ENCODE measurements around the gene UBE2V1. TPM values are rescaled to one million over a fixed set of nuclear protein-coding genes. Genes with fewer than 3 reads are reported as not detected.
A peak's percentile ranks its signal among the peaks of the same experiment; 100 is the strongest.

The UBE2V1 gene
- total and polyA plus RNA-seq, 2 donors from 2014 or later: 99.1 to 105 TPM

GRCh38 chr20:50153500-50154377 is 40.8 kb upstream of the UBE2V1 start, which contains the start of gene PEDS1:
TSS of gene PEDS1 (minus strand) at chr20:50153723. CDS start at chr20:50153637, 86 bp downstream.
- Histone ChIP-seq H3K4me3 (ENCODE audit: low read length in 3 of 3) (peak within 1 kb of the TSS; percentile 52 to 86 (median 76)), H3K27me3 (ENCODE audit: control insufficient read depth, insufficient read depth, low read length) (no peaks in the 10 kb centered on the region), H3K27ac (ENCODE audit: low read depth in 2 of 2, low read length in 2 of 2) (peak within 1 kb of the TSS; percentile 69 to 74), H3K36me3 (ENCODE audit: control insufficient read depth in 2 of 3, insufficient read depth in 3 of 3, low read length in 3 of 3) (no peaks in the 10 kb centered on the region), H3K9me3 (ENCODE audit: control insufficient read depth in 2 of 3, insufficient read depth in 1 of 3, low read length in 3 of 3) (no peaks in the 10 kb centered on the region), H3K9ac (ENCODE audit: low read length in 3 of 3) (peak within 1 kb of the TSS; percentile 26 to 97 (median 81)), H3K4me1 (ENCODE audit: control insufficient read depth in 2 of 3, insufficient read depth in 2 of 3, low read depth in 1 of 3, low read length in 3 of 3) (peaks cover 4 to 27% (median 12%) of the 10 kb centered on the region in 3 donors)
- no peak for FAIRE-seq
- no peak for TF ChIP-seq CTCF (IDR thresholded peaks at IDR 0.05; ENCODE audit: borderline replicate concordance, extremely low read depth, insufficient read depth)
- peak; percentile 92 to 97 (median 95) for DNase-seq
- intact Hi-C loops (cut with DNase I): no loop called here

- H3K9me3 ChIP-seq (ENCODE audit: control insufficient read depth in 2 of 3, insufficient read depth in 1 of 3, low read length in 3 of 3): no peaks in the 10 kb centered on the region
- FAIRE-seq: no peak
- H3K36me3 ChIP-seq (ENCODE audit: control insufficient read depth in 2 of 3, insufficient read depth in 3 of 3, low read length in 3 of 3): no peaks in the 10 kb centered on the region
- H3K27ac ChIP-seq (ENCODE audit: low read depth in 2 of 2, low read length in 2 of 2): peak overlapping the region; percentile 65 to 74
- peak in 1 of 5 donors; percentile 82 for DNase-seq
- peaks cover 4 to 27% (median 12%) of the 10 kb centered on the region in 3 donors for H3K4me1 ChIP-seq (ENCODE audit: control insufficient read depth in 2 of 3, insufficient read depth in 2 of 3, low read depth in 1 of 3, low read length in 3 of 3)
- intact Hi-C loops (cut with DNase I): no loop called here
- no peaks in the 10 kb centered on the region for H3K27me3 ChIP-seq (ENCODE audit: control insufficient read depth, insufficient read depth, low read length)
- no peak for TF ChIP-seq CTCF (IDR thresholded peaks at IDR 0.05; ENCODE audit: borderline replicate concordance, extremely low read depth, insufficient read depth)
- peak overlapping the region; percentile 52 to 86 (median 76) for H3K4me3 ChIP-seq (ENCODE audit: low read length in 3 of 3)
- H3K9ac ChIP-seq (ENCODE audit: low read length in 3 of 3): peak overlapping the region; percentile 26 to 97 (median 81)
These were observed 40.2 kb upstream of the UBE2V1 start for GRCh38 chr20:50153153-50153499.

DNA sequence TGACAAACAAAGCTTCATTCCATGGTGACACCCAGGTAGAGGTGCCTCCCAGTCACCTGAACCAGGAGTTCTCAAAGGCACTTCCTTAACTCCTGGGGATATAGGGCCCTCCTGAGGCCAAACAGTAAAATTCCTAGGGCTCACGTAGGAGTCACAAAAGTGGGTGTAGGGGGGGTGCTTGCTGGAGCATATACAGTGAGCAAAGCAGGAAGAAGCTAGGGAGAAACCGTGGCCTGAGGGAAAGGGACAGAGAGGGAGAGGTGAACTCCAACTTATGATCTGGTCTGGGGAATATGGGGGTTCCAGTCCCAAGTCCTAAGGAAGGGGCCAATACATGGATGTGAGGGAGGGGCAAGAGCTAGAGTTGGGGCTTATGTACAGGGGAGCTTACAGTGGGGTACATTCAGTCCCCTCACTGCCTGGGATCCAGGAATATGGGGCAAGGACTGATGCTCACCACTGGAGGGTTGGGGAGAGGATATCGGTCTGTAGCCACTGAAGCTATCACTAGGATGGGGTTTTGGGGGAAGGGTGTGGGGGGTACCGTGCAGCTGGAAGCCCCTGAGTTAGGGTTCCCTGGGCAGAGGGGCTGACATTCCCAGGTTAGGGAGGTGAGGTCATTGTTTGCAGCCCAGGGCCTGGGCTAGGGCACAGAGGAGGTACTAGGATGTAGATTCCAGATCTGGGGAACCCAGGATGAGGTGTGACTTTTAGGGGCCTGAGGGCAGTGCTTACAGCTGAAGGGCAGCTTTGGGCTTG is 39.6 kb upstream of the UBE2V1 start:
- H3K36me3 ChIP-seq (ENCODE audit: control insufficient read depth in 2 of 3, insufficient read depth in 3 of 3, low read length in 3 of 3): no peaks in the 10 kb centered on the region
- intact Hi-C loops (cut with DNase I): no loop called here
- H3K9me3 ChIP-seq (ENCODE audit: control insufficient read depth in 2 of 3, insufficient read depth in 1 of 3, low read length in 3 of 3): no peaks in the 10 kb centered on the region
- peak overlapping the region; percentile 26 to 97 (median 81) for H3K9ac ChIP-seq (ENCODE audit: low read length in 3 of 3)
- H3K27ac ChIP-seq (ENCODE audit: low read depth in 2 of 2, low read length in 2 of 2): peak overlapping the region; percentile 65 to 74
- TF ChIP-seq CTCF (IDR thresholded peaks at IDR 0.05; ENCODE audit: borderline replicate concordance, extremely low read depth, insufficient read depth): no peak
- no peaks in the 10 kb centered on the region for H3K27me3 ChIP-seq (ENCODE audit: control insufficient read depth, insufficient read depth, low read length)
- peak overlapping the region; percentile 52 to 86 (median 76) for H3K4me3 ChIP-seq (ENCODE audit: low read length in 3 of 3)
- peaks cover 4 to 27% (median 12%) of the 10 kb centered on the region in 3 donors for H3K4me1 ChIP-seq (ENCODE audit: control insufficient read depth in 2 of 3, insufficient read depth in 2 of 3, low read depth in 1 of 3, low read length in 3 of 3)
- no peak for FAIRE-seq
- DNase-seq: no peak

Data from kidney (tissue), 14 donors.